ENCODE data around the gene RFPL4A. TPM values are rescaled to one million over a fixed set of nuclear protein-coding genes. Genes with fewer than 3 reads are reported as not detected.

RFPL4A gene
- total and polyA plus RNA-seq, 2 of the 8 experiments (the other 6 are each of a cell fraction or from before 2014, with no cell fraction given) = not detected

GRCh38 chr19:55778331-55778730 is 19.4 kb downstream of the RFPL4A start (continued):
- no peak for TF ChIP-seq CHD7 (IDR thresholded peaks at IDR 0.05; ENCODE audit: insufficient replicate concordance, low read length)
- no peak for TF ChIP-seq RBBP5 (IDR thresholded peaks at IDR 0.05; ENCODE audit: borderline replicate concordance, low read depth, low read length)
- TF ChIP-seq CREB1 (IDR thresholded peaks at IDR 0.05) = no peak
- TF ChIP-seq RNF2 (IDR thresholded peaks at IDR 0.05; ENCODE audit: borderline replicate concordance, low read depth, low read length, missing control alignments, poor library complexity, severe bottlenecking) = no peak
- TF ChIP-seq GTF2F1 (IDR thresholded peaks at IDR 0.05; ENCODE audit: borderline replicate concordance, low read depth, low read length) = no peak

All from H1 (cell line).